ENCODE results near the gene RYR3. TPM values are rescaled to one million over a fixed set of nuclear protein-coding genes. Genes with fewer than 3 reads are reported as not detected.

The RYR3 gene
- total RNA-seq, 2 experiments from 2014 or later = not detected

DNA sequence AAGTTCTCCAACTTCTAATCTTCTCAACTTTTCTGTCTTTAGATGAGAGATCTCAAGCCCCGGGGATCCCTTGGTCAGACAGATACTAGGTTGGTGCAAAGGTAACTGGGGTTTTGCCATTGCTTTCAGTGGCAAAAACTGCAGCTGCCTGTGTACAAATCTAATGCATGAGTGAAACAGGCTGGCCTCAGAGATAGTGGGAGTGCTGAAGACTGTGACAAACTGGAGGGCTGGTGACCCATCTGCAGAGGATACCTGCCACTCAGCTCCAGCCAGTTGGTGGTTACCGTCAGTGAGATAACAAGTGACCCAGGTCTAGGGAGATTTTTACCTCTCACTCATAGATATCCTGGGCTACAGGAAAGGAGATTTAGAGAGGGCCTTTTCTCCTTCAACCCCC lies 85.7 kb downstream of the RYR3 start:
- Mint-ChIP-seq H3K27me3 (no peaks in the 10 kb centered on the region), H3K9me3 (no peaks in the 10 kb centered on the region), H3K4me1 (ENCODE audit: low read depth) (no peaks in the 10 kb centered on the region), H3K27ac (no peak overlapping the region), H3K4me3 (no peak overlapping the region), H3K36me3 (ENCODE audit: low read depth) (no peaks in the 10 kb centered on the region)
- no peak for ATAC-seq
- TF ChIP-seq, protein P1, sequence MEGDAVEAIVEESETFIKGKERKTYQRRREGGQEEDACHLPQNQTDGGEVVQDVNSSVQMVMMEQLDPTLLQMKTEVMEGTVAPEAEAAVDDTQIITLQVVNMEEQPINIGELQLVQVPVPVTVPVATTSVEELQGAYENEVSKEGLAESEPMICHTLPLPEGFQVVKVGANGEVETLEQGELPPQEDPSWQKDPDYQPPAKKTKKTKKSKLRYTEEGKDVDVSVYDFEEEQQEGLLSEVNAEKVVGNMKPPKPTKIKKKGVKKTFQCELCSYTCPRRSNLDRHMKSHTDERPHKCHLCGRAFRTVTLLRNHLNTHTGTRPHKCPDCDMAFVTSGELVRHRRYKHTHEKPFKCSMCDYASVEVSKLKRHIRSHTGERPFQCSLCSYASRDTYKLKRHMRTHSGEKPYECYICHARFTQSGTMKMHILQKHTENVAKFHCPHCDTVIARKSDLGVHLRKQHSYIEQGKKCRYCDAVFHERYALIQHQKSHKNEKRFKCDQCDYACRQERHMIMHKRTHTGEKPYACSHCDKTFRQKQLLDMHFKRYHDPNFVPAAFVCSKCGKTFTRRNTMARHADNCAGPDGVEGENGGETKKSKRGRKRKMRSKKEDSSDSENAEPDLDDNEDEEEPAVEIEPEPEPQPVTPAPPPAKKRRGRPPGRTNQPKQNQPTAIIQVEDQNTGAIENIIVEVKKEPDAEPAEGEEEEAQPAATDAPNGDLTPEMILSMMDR (IDR thresholded peaks at IDR 0.05) = no peak
- ChIA-PET POLR2A (no interaction called here), CTCF (interaction anchor here (1.6 kb wide), 1 partner anchor 12 kb away, joined by 4 read pairs; no protein-coding TSS in a partner anchor)
- intact Hi-C loops (cut with micrococcal nuclease) = no loop called here
- no peak for DNase-seq

DNA sequence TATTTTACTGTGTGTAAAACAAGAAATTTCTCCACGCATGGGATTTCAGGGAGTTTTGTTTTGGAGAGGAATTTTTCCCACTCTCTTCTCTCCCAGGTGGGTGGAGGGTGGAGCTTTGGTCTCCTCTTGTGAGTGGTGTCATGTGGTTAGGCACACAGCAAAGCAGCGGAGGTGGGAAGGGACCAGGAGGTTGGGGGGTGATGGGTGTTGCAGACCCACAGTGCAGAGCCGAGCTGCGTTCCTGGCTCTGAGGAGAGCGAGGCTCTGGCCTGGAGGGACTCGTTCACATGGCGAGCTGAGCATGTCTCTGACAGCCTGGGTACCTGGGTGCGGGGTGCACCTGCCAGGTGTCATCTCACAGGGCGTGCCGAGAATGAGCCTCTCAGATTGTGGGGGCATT lies 87.8 kb downstream of the RYR3 start:
- TF ChIP-seq, protein P1 (IDR thresholded peaks at IDR 0.05) = no peak
- POLR2A ChIA-PET = no interaction called here
- H3K4me3 Mint-ChIP-seq = no peak overlapping the region
- no peaks in the 10 kb centered on the region for H3K27me3 Mint-ChIP-seq
- no peaks in the 10 kb centered on the region for H3K4me1 Mint-ChIP-seq (ENCODE audit: low read depth)
- H3K9me3 Mint-ChIP-seq = no peaks in the 10 kb centered on the region
- H3K36me3 Mint-ChIP-seq (ENCODE audit: low read depth) = no peaks in the 10 kb centered on the region
- DNase-seq (no peak), ATAC-seq (no peak)
- H3K27ac Mint-ChIP-seq = no peak overlapping the region
- intact Hi-C loops (cut with micrococcal nuclease) = no loop called here
- CTCF ChIA-PET = no interaction called here

DNA sequence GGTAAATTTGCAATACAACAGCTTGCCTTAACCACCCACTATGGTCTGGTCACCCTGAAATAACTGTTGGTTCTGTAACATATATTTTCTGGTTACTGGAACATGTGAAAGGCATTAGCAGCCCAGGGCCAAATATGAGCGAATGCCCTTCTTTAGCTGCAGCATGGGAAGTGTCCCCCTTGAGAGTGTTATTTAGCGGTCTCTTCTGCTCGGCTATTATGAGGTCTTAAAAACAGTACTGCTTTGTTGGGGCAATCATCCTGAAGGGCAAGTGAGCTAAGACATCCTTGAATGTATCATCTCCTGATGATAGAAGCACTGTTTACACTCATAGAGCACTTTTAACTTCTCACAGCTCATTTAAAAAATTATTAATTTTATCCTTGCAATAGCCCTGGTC lies 90.2 kb downstream of the RYR3 start:
- H3K4me3 Mint-ChIP-seq = no peak overlapping the region
- no peaks in the 10 kb centered on the region for H3K36me3 Mint-ChIP-seq (ENCODE audit: low read depth)
- no peak for DNase-seq
- no peaks in the 10 kb centered on the region for H3K9me3 Mint-ChIP-seq
- TF ChIP-seq, protein P1 (IDR thresholded peaks at IDR 0.05) = no peak
- no peaks in the 10 kb centered on the region for H3K4me1 Mint-ChIP-seq (ENCODE audit: low read depth)
- H3K27me3 Mint-ChIP-seq = no peaks in the 10 kb centered on the region
- POLR2A ChIA-PET = interaction anchor here (0.6 kb wide), 1 partner anchor 1291 kb away, joined by 3 read pairs; no protein-coding TSS in a partner anchor
- intact Hi-C loops (cut with micrococcal nuclease) = no loop called here
- ATAC-seq = no peak
- CTCF ChIA-PET = no interaction called here
- H3K27ac Mint-ChIP-seq = no peak overlapping the region

DNA sequence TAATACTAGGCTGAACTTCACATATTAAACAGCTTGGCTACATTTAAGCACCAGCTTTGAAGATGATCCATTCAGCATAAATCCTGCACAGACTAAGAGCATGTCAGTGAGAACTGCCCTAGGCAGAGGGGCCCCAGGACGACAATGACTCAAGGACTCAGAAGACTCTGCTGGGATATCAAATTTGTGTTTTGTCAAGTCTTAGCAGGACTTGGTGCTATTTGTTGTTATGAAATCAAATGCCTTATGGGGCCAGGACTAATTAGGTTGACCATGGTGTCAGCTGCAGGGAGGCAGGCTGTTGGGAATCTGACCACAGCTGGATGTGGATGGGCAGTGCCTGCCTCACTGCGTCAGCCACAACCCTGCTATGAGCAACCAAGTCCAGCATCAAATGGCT lies 91.8 kb downstream of the RYR3 start:
- TF ChIP-seq, protein P1 (IDR thresholded peaks at IDR 0.05) = no peak
- H3K36me3 Mint-ChIP-seq (ENCODE audit: low read depth) = no peaks in the 10 kb centered on the region
- H3K4me3 Mint-ChIP-seq = no peak overlapping the region
- CTCF ChIA-PET = no interaction called here
- no peaks in the 10 kb centered on the region for H3K4me1 Mint-ChIP-seq (ENCODE audit: low read depth)
- POLR2A ChIA-PET = no interaction called here
- no peaks in the 10 kb centered on the region for H3K27me3 Mint-ChIP-seq
- intact Hi-C loops (cut with micrococcal nuclease) = no loop called here
- no peaks in the 10 kb centered on the region for H3K9me3 Mint-ChIP-seq
- no peak for DNase-seq
- H3K27ac Mint-ChIP-seq = no peak overlapping the region
- ATAC-seq = no peak

DNA sequence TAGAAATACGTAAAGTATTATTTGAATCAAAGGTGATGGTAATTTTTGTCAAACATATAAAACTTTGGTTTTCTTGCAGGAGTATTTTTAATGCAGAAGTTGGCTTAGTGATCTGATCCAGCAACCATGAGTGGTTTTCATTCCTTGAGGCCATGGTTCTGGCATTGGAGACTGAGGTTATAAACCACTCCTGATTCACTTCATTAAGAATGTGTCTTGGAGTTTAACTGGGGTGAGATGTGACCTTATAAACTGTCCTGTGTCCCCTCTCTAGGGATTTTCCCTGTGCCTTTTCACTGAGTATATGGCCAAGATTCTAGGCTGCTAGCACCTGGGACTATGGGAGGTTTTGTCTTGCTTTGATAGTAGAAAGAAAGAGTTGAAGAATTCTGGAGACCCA lies 94.3 kb downstream of the RYR3 start:
- no peaks in the 10 kb centered on the region for H3K4me1 Mint-ChIP-seq (ENCODE audit: low read depth)
- ATAC-seq (no peak), DNase-seq (no peak)
- POLR2A ChIA-PET = no interaction called here
- CTCF ChIA-PET = no interaction called here
- no peaks in the 10 kb centered on the region for H3K9me3 Mint-ChIP-seq
- H3K27me3 Mint-ChIP-seq = no peaks in the 10 kb centered on the region
- intact Hi-C loops (cut with micrococcal nuclease) = no loop called here
- TF ChIP-seq, protein P1 (IDR thresholded peaks at IDR 0.05) = no peak
- no peak overlapping the region for H3K27ac Mint-ChIP-seq
- no peaks in the 10 kb centered on the region for H3K36me3 Mint-ChIP-seq (ENCODE audit: low read depth)
- H3K4me3 Mint-ChIP-seq = no peak overlapping the region
